Measurements from ENCODE around the gene ZC3H6. TPM values are rescaled to one million over a fixed set of nuclear protein-coding genes. Genes with fewer than 3 reads are reported as not detected.
"Not testable (repeated sequence)": the region's sequence is repeated elsewhere in the genome, so short reads cannot be mapped to it uniquely, and the experiment has no call there.

Gene ZC3H6
- total RNA-seq, 2 experiments from 2014 or later, result 18.5 to 18.7 TPM

GRCh38 chr2:112282066-112282465, 6.7 kb downstream of the ZC3H6 start:
- H3K27me3 Mint-ChIP-seq (ENCODE audit: low read depth); DNase-seq; CTCF ChIA-PET; H3K4me3 Mint-ChIP-seq; H3K27ac Mint-ChIP-seq; H3K9me3 Mint-ChIP-seq; H3K36me3 Mint-ChIP-seq (ENCODE audit: low read depth); intact Hi-C loops (cut with micrococcal nuclease): not testable (repeated sequence)
- peaks cover 37% of the 10 kb centered on the region for H3K4me1 Mint-ChIP-seq (ENCODE audit: low read depth)

- H3K36me3 Mint-ChIP-seq (ENCODE audit: low read depth); H3K4me3 Mint-ChIP-seq; H3K9me3 Mint-ChIP-seq; intact Hi-C loops (cut with micrococcal nuclease); CTCF ChIA-PET; H3K27me3 Mint-ChIP-seq (ENCODE audit: low read depth); H3K27ac Mint-ChIP-seq; DNase-seq: not testable (repeated sequence)
- peaks cover 28% of the 10 kb centered on the region for H3K4me1 Mint-ChIP-seq (ENCODE audit: low read depth)
Measured at GRCh38 chr2:112283535-112283934, 8.1 kb downstream of the ZC3H6 start.

- Mint-ChIP-seq H3K27ac (no peak overlapping the region), H3K4me1 (ENCODE audit: low read depth) (peaks cover 4% of the 10 kb centered on the region), H3K4me3 (no peak overlapping the region), H3K9me3 (no peaks in the 10 kb centered on the region), H3K27me3 (ENCODE audit: low read depth) (no peaks in the 10 kb centered on the region), H3K36me3 (ENCODE audit: low read depth) (peaks cover 1% of the 10 kb centered on the region)
- CTCF ChIA-PET, result no interaction called here
- intact Hi-C loops (cut with micrococcal nuclease), result no loop called here
- DNase-seq, result no peak
Measured at GRCh38 chr2:112290088-112290487, 14.7 kb downstream of the ZC3H6 start.

- Mint-ChIP-seq H3K9me3 (no peaks in the 10 kb centered on the region), H3K36me3 (ENCODE audit: low read depth) (peaks cover 1% of the 10 kb centered on the region), H3K27me3 (ENCODE audit: low read depth) (no peaks in the 10 kb centered on the region), H3K4me1 (ENCODE audit: low read depth) (peaks cover 6% of the 10 kb centered on the region), H3K4me3 (no peak overlapping the region), H3K27ac (no peak overlapping the region)
- intact Hi-C loops (cut with micrococcal nuclease), result no loop called here
- no peak for DNase-seq
- CTCF ChIA-PET, result interaction anchor here (0.7 kb wide), 1 partner anchor 66 kb away, joined by 4 read pairs; no protein-coding TSS in a partner anchor
Measured at GRCh38 chr2:112290648-112291047, 15.3 kb downstream of the ZC3H6 start.

GRCh38 chr2:112293636-112294401, 18.4 kb downstream of the ZC3H6 start:
- peak overlapping the region; percentile 29 for H3K27ac Mint-ChIP-seq
- H3K27me3 Mint-ChIP-seq (ENCODE audit: low read depth), result no peaks in the 10 kb centered on the region
- H3K4me3 Mint-ChIP-seq, result no peak overlapping the region
- H3K36me3 Mint-ChIP-seq (ENCODE audit: low read depth), result peaks cover 1% of the 10 kb centered on the region
- intact Hi-C loops (cut with micrococcal nuclease), result no loop called here
- no peak for DNase-seq
- H3K9me3 Mint-ChIP-seq, result no peaks in the 10 kb centered on the region
- peaks cover 11% of the 10 kb centered on the region for H3K4me1 Mint-ChIP-seq (ENCODE audit: low read depth)
- CTCF ChIA-PET, result no interaction called here

- Mint-ChIP-seq H3K4me3 (no peak overlapping the region), H3K27ac (no peak overlapping the region), H3K9me3 (no peaks in the 10 kb centered on the region), H3K4me1 (ENCODE audit: low read depth) (peaks cover 11% of the 10 kb centered on the region), H3K36me3 (ENCODE audit: low read depth) (peaks cover 4% of the 10 kb centered on the region), H3K27me3 (ENCODE audit: low read depth) (no peaks in the 10 kb centered on the region)
- CTCF ChIA-PET, result no interaction called here
- intact Hi-C loops (cut with micrococcal nuclease), result no loop called here
- DNase-seq, result no peak
Measured at GRCh38 chr2:112295407-112296078, 20.1 kb downstream of the ZC3H6 start.

GRCh38 chr2:112296407-112296806, 21.0 kb downstream of the ZC3H6 start:
- Mint-ChIP-seq H3K36me3 (ENCODE audit: low read depth) (peaks cover 7% of the 10 kb centered on the region), H3K4me3 (no peak overlapping the region), H3K27ac (no peak overlapping the region), H3K9me3 (no peaks in the 10 kb centered on the region), H3K4me1 (ENCODE audit: low read depth) (peaks cover 11% of the 10 kb centered on the region), H3K27me3 (ENCODE audit: low read depth) (no peaks in the 10 kb centered on the region)
- CTCF ChIA-PET, result no interaction called here
- intact Hi-C loops (cut with micrococcal nuclease), result no loop called here
- DNase-seq, result no peak

GRCh38 chr2:112301171-112301584, 25.8 kb downstream of the ZC3H6 start:
- CTCF ChIA-PET, result no interaction called here
- Mint-ChIP-seq H3K4me3 (no peak overlapping the region), H3K27ac (no peak overlapping the region), H3K27me3 (ENCODE audit: low read depth) (no peaks in the 10 kb centered on the region), H3K9me3 (no peaks in the 10 kb centered on the region), H3K4me1 (ENCODE audit: low read depth) (peaks cover 14% of the 10 kb centered on the region), H3K36me3 (ENCODE audit: low read depth) (peaks cover 10% of the 10 kb centered on the region)
- DNase-seq, result no peak
- intact Hi-C loops (cut with micrococcal nuclease), result no loop called here

- Mint-ChIP-seq H3K27ac (no peak overlapping the region), H3K4me1 (ENCODE audit: low read depth) (peaks cover 8% of the 10 kb centered on the region), H3K9me3 (no peaks in the 10 kb centered on the region), H3K36me3 (ENCODE audit: low read depth) (peaks cover 10% of the 10 kb centered on the region), H3K4me3 (no peak overlapping the region), H3K27me3 (ENCODE audit: low read depth) (no peaks in the 10 kb centered on the region)
- intact Hi-C loops (cut with micrococcal nuclease), result no loop called here
- no peak for DNase-seq
- CTCF ChIA-PET, result no interaction called here
Measured at GRCh38 chr2:112301973-112302372, 26.6 kb downstream of the ZC3H6 start.

GRCh38 chr2:112304298-112304941, 29.0 kb downstream of the ZC3H6 start:
- H3K27me3 Mint-ChIP-seq (ENCODE audit: low read depth), result no peaks in the 10 kb centered on the region
- intact Hi-C loops (cut with micrococcal nuclease), result no loop called here
- DNase-seq, result no peak
- no peak overlapping the region for H3K27ac Mint-ChIP-seq
- H3K4me3 Mint-ChIP-seq, result no peak overlapping the region
- H3K36me3 Mint-ChIP-seq (ENCODE audit: low read depth), result peaks cover 10% of the 10 kb centered on the region
- peaks cover 7% of the 10 kb centered on the region for H3K4me1 Mint-ChIP-seq (ENCODE audit: low read depth)
- CTCF ChIA-PET, result no interaction called here
- no peaks in the 10 kb centered on the region for H3K9me3 Mint-ChIP-seq

- H3K9me3 Mint-ChIP-seq, result no peaks in the 10 kb centered on the region
- peaks cover 7% of the 10 kb centered on the region for H3K4me1 Mint-ChIP-seq (ENCODE audit: low read depth)
- CTCF ChIA-PET, result no interaction called here
- peaks cover 8% of the 10 kb centered on the region for H3K36me3 Mint-ChIP-seq (ENCODE audit: low read depth)
- no peaks in the 10 kb centered on the region for H3K27me3 Mint-ChIP-seq (ENCODE audit: low read depth)
- no peak for DNase-seq
- no peak overlapping the region for H3K27ac Mint-ChIP-seq
- intact Hi-C loops (cut with micrococcal nuclease), result no loop called here
- H3K4me3 Mint-ChIP-seq, result no peak overlapping the region
Measured at GRCh38 chr2:112305132-112305531, 29.7 kb downstream of the ZC3H6 start.

GRCh38 chr2:112310906-112311305, 35.5 kb downstream of the ZC3H6 start:
- CTCF ChIA-PET, result interaction anchor here (1.1 to 1.9 kb wide), 2 partner anchors 21 to 50 kb away, joined by 3 to 7 read pairs; no protein-coding TSS in a partner anchor
- H3K27ac Mint-ChIP-seq, result no peak overlapping the region
- H3K36me3 Mint-ChIP-seq (ENCODE audit: low read depth), result peaks cover 2% of the 10 kb centered on the region
- intact Hi-C loops (cut with micrococcal nuclease), result no loop called here
- no peak for DNase-seq
- H3K4me3 Mint-ChIP-seq, result no peak overlapping the region
- no peaks in the 10 kb centered on the region for H3K27me3 Mint-ChIP-seq (ENCODE audit: low read depth)
- H3K4me1 Mint-ChIP-seq (ENCODE audit: low read depth), result no peaks in the 10 kb centered on the region
- H3K9me3 Mint-ChIP-seq, result no peaks in the 10 kb centered on the region

All from activated naive CD4-positive, alpha-beta T cell treated with anti-CD3 and anti-CD28 coated beads for 36 hours (primary cell).